ENCODE results near the gene EEF1G.

DNA sequence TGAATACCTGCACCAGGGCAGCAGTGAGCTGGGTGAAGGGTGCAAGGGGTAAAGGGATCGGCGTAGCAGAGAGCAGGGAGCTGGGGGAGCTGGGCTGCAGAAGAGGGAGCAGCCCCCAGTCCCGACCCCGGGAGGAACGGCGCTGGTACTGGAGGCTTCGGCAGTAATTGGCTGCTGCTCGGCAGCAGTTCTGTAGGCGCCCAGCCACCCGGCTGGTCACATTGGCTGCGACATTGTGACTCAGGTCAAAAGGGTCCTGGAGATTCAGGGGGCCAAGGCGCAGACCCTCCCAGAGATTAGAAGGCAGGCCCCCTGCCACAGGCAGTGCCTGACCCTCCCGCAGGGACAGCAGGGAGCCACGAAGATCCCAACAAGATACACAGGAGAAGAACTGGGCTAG, 2.1 kb upstream of the EEF1G start:
- TF ChIP-seq, protein P1, sequence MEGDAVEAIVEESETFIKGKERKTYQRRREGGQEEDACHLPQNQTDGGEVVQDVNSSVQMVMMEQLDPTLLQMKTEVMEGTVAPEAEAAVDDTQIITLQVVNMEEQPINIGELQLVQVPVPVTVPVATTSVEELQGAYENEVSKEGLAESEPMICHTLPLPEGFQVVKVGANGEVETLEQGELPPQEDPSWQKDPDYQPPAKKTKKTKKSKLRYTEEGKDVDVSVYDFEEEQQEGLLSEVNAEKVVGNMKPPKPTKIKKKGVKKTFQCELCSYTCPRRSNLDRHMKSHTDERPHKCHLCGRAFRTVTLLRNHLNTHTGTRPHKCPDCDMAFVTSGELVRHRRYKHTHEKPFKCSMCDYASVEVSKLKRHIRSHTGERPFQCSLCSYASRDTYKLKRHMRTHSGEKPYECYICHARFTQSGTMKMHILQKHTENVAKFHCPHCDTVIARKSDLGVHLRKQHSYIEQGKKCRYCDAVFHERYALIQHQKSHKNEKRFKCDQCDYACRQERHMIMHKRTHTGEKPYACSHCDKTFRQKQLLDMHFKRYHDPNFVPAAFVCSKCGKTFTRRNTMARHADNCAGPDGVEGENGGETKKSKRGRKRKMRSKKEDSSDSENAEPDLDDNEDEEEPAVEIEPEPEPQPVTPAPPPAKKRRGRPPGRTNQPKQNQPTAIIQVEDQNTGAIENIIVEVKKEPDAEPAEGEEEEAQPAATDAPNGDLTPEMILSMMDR (IDR thresholded peaks at IDR 0.05): no peak
- TF ChIP-seq POLR2AphosphoS5 (IDR thresholded peaks at IDR 0.05) (no peak), POLR2A (IDR thresholded peaks at IDR 0.05; ENCODE audit: low read depth) (no peak)
